Glutamatergic neuron (in vitro differentiated cells): ENCODE data around the gene CCDC86. TPM values are rescaled to one million over a fixed set of nuclear protein-coding genes. Genes with fewer than 3 reads are reported as not detected.
A peak's percentile ranks its signal among the peaks of the same experiment; 100 is the strongest.

Experiments used
- DNase-seq: peaks from one replicate; pipeline ENCODE4 v3.0.0; 2022
- H3K27ac Mint-ChIP-seq: one replicate; pipeline ENCODE4 v1.8.0; 2020; ENCODE audit warnings: mild to moderate bottlenecking, mixed read lengths, inconsistent platforms; ENCODE audit not compliant: unreplicated experiment
- H3K27me3 Mint-ChIP-seq: one replicate; pipeline ENCODE4 v1.8.0; 2020; ENCODE audit warnings: mild to moderate bottlenecking, moderate library complexity, mixed read lengths, inconsistent platforms; ENCODE audit not compliant: unreplicated experiment
- H3K36me3 Mint-ChIP-seq: one replicate; pipeline ENCODE4 v1.8.0; 2020; ENCODE audit warnings: mild to moderate bottlenecking, mixed read lengths, inconsistent platforms; ENCODE audit not compliant: unreplicated experiment
- H3K4me1 Mint-ChIP-seq: one replicate; pipeline ENCODE4 v1.8.0; 2020; ENCODE audit warnings: mild to moderate bottlenecking, low read depth, mixed read lengths, inconsistent platforms; ENCODE audit not compliant: unreplicated experiment
- H3K4me3 Mint-ChIP-seq: one replicate; pipeline ENCODE4 v1.8.0; 2020; ENCODE audit warnings: mild to moderate bottlenecking, mixed read lengths, inconsistent platforms; ENCODE audit not compliant: unreplicated experiment
- H3K9me3 Mint-ChIP-seq: one replicate; pipeline ENCODE4 v1.8.0; 2020; ENCODE audit warnings: mild to moderate bottlenecking, moderate library complexity, mixed read lengths, inconsistent platforms; ENCODE audit not compliant: unreplicated experiment
- total RNA-seq: library from RNA; stranded (reverse); fragmentation: NEBNext Ultra II Directional; extraction: Animal tissue kit (Norgen Biotek cat#: 25700); gene quantifications from one replicate; pipeline ENCODE4 v1.2.1, GENCODE V29; 2021; ENCODE audit not compliant: unreplicated experiment
- TF ChIP-seq, protein P1 (sequence below): fragments of 200-600 bp; sonication (generic); IDR thresholded peaks from one replicate; pipeline ENCODE4 v1.5.0; 2021; ENCODE audit not compliant: partially characterized antibody, unreplicated experiment

Gene CCDC86
- total RNA-seq, 1 donor from 2014 or later, result 12.7 TPM

DNA sequence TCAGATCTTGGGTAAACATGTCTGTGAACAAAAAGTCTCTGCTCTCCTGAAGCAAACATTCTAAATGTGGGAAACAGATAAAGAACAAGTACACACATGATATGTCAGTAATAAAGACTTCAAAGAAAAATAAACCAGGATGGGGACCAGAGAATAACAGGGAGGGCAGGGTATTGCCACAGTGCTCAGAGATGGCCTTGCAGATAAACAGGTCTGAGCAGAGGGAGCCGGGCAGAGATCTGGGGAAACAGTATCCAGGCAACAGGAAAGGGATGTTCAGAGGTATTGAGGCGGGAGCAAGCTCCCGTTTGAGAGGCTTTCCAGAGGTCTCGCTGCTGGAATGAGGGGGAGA, 2.9 kb downstream of the CCDC86 start:
- no peak for DNase-seq
- H3K4me1 Mint-ChIP-seq, result peaks cover 30% of the 10 kb centered on the region
- no peaks in the 10 kb centered on the region for H3K36me3 Mint-ChIP-seq
- peak overlapping the region; percentile 67 for H3K4me3 Mint-ChIP-seq
- TF ChIP-seq, protein P1, sequence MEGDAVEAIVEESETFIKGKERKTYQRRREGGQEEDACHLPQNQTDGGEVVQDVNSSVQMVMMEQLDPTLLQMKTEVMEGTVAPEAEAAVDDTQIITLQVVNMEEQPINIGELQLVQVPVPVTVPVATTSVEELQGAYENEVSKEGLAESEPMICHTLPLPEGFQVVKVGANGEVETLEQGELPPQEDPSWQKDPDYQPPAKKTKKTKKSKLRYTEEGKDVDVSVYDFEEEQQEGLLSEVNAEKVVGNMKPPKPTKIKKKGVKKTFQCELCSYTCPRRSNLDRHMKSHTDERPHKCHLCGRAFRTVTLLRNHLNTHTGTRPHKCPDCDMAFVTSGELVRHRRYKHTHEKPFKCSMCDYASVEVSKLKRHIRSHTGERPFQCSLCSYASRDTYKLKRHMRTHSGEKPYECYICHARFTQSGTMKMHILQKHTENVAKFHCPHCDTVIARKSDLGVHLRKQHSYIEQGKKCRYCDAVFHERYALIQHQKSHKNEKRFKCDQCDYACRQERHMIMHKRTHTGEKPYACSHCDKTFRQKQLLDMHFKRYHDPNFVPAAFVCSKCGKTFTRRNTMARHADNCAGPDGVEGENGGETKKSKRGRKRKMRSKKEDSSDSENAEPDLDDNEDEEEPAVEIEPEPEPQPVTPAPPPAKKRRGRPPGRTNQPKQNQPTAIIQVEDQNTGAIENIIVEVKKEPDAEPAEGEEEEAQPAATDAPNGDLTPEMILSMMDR, result no peak
- peaks cover 8% of the 10 kb centered on the region for H3K27me3 Mint-ChIP-seq
- H3K9me3 Mint-ChIP-seq, result peaks cover 11% of the 10 kb centered on the region
- H3K27ac Mint-ChIP-seq, result no peak overlapping the region

DNA sequence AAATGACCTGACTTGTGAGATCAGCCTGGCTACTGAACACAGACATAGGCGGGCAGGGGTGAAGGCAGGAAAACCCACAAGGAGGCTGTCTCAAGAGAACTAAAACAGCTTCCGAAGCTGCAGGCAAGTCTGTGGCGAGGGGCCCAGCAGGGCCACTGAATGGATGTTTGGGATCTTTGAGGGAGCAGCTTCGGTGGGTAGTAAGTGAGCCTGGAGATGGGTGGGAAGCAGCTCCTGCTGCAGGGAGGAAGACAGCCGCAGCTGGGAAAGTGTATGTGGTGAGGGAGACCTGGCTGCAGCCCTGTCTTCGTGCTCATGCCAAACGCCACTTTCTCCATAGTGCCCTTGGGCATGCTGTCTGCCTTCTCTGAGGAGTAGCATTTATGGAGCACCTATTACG, 3.4 kb downstream of the CCDC86 start:
- Mint-ChIP-seq H3K9me3 (peaks cover 11% of the 10 kb centered on the region), H3K36me3 (no peaks in the 10 kb centered on the region), H3K27ac (no peak overlapping the region), H3K4me3 (peak overlapping the region; percentile 67), H3K27me3 (peaks cover 8% of the 10 kb centered on the region), H3K4me1 (peaks cover 30% of the 10 kb centered on the region)
- DNase-seq, result no peak
- TF ChIP-seq, protein P1, result no peak

DNA sequence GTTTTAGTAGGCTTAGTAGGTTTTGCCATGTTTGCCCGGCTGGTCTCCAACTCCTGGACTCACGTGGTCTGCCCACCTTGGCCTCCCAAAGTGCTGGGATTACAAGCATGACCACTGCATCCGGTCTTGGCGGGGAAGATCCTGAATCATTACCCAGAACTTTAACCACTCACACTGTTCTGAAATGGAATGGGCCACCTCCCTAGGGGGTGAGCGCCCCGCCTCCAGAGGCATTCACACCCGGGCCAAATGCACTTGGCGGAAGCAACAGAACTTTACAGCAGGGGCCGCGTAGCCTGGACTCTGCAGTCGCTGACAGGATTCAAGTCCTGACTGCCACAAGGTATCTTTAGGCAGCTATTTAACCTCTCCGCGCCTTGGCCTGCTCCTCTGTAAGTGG, 5.4 kb downstream of the CCDC86 start:
- DNase-seq, result no peak
- peaks cover 4% of the 10 kb centered on the region for H3K27me3 Mint-ChIP-seq
- no peak overlapping the region for H3K27ac Mint-ChIP-seq
- peaks cover 2% of the 10 kb centered on the region for H3K9me3 Mint-ChIP-seq
- H3K4me3 Mint-ChIP-seq, result no peak overlapping the region
- H3K4me1 Mint-ChIP-seq, result peaks cover 30% of the 10 kb centered on the region
- TF ChIP-seq, protein P1, result no peak
- no peaks in the 10 kb centered on the region for H3K36me3 Mint-ChIP-seq

DNA sequence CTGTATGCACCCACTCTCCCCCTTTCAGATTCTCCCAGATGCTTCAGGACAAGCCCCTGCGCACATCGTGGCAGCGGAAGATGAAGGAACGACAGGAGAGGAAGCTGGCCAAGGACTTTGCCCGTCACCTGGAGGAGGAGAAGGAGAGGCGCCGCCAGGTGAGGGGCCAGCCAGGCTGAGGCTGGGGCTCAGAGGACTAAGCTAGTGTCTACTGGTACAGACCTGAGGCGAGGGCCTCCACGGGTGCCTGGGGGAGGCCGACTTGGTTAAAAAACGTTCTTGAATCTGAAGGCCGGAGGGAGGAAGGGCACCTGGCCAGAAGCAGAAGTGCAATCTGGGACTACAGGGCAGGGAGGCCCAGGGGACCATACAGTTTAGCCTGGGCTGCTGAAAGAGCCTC, 6.0 kb downstream of the CCDC86 start:
- no peaks in the 10 kb centered on the region for H3K36me3 Mint-ChIP-seq
- peaks cover 4% of the 10 kb centered on the region for H3K27me3 Mint-ChIP-seq
- no peak overlapping the region for H3K27ac Mint-ChIP-seq
- DNase-seq, result no peak
- TF ChIP-seq, protein P1, result no peak
- peaks cover 26% of the 10 kb centered on the region for H3K4me1 Mint-ChIP-seq
- H3K4me3 Mint-ChIP-seq, result no peak overlapping the region
- peaks cover 2% of the 10 kb centered on the region for H3K9me3 Mint-ChIP-seq

DNA sequence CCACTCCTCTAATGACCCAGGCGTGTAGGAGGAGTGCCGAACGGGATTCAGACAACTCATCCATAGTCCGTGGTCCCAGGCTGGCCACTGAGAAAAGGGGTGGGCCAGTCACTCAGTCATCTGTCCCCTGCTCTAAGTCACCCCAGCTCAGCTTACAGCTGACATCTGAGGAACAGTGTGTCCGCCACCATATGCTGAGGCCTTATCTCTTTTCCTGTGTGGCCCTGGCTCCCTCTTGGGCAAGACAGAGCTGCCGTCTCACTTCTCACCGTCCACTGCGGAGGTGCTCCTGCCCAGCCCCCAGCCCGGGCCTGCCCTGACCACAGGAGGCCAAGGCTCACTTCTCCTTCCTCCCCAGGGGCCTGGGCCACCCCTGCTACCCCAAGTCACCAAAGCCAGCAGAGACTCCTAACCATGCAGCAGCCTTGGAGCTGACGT, 6.8 kb downstream of the CCDC86 start:
- DNase-seq, result no peak

More for the DNA sequence above, 6.8 kb downstream of the CCDC86 start:
- H3K4me1 Mint-ChIP-seq, result peaks cover 17% of the 10 kb centered on the region
- TF ChIP-seq, protein P1, result no peak
- peaks cover 6% of the 10 kb centered on the region for H3K27me3 Mint-ChIP-seq
- H3K27ac Mint-ChIP-seq, result peak overlapping the region; percentile 2
- H3K4me3 Mint-ChIP-seq, result peak overlapping the region; percentile 28
- H3K36me3 Mint-ChIP-seq, result no peaks in the 10 kb centered on the region
- no peaks in the 10 kb centered on the region for H3K9me3 Mint-ChIP-seq
